K562 (cell line): ENCODE data around the gene VPS41. TPM values are rescaled to one million over a fixed set of nuclear protein-coding genes. Genes with fewer than 3 reads are reported as not detected.

Experiments used
- ATAC-seq: fragments of 200-7000 bp; cut with Tn5 transposase; 3 replicates; pipeline ENCODE4 v1.9.1; 2020; ENCODE audit warnings: moderate library complexity
- BruUV-seq: library from RNA; stranded (reverse); fragments of 400-500 nt; replicated peaks from 2 replicates; lab custom pipeline; 2021; lab: Mats Ljungman, UMichigan
- CTCF ChIA-PET: fragments of 300-600 bp; formaldehyde crosslinking; extraction: SDS; loops from one replicate; lab custom pipeline; 2021; ENCODE audit warnings: low intra/inter-chr PET ratio; lab: Yijun Ruan, JAX
- POLR2A ChIA-PET: fragments of 300-600, 350-650 bp; sonication (Branson Sonifier 250); formaldehyde crosslinking; extraction: SDS; loops from one replicate; lab custom pipeline; 2021; ENCODE audit warnings: antibody characterized with exemption, inconsistent platforms; lab: Yijun Ruan, JAX
- DNase-seq, 4 experiments: peaks; one replicate each; pipeline versions ENCODE4 v3.0.0 to v3.0.0-alpha.2; 2011 to 2018; ENCODE audit warnings: low spot score in 3 of 4, mixed read lengths in 3 of 4; ENCODE audit errors: extremely low read depth in 1 of 4
- FAIRE-seq: peaks from 2 replicates; lab custom pipeline; 2011; peaks lifted over from hg19 to GRCh38; lab: Jason Lieb, UNC
- H2AFZ ChIP-seq: 2 replicates; pipeline ENCODE4 v1.6.0; 2011; ENCODE audit warnings: low read depth, low read length, control low read depth, inconsistent platforms
- H3K27ac ChIP-seq: fragments of 200-600 bp; 3 replicates; pipeline ENCODE4 v1.8.0; 2011; ENCODE audit warnings: low read depth, mild to moderate bottlenecking, control low read depth, inconsistent platforms, low read length, moderate library complexity, mixed read lengths; ENCODE audit errors: extremely low read depth
- H3K27me3 ChIP-seq, 2 experiments: fragments of 300-600 bp in 1 of 2; 2 replicates in 1 of 2; 3 replicates in 1 of 2; pipeline versions ENCODE4 v1.6.0 to v1.8.0; 2011; ENCODE audit warnings: inconsistent platforms in 2 of 2, low read length in 2 of 2, mild to moderate bottlenecking in 1 of 2, mixed read lengths in 1 of 2, moderate library complexity in 1 of 2; ENCODE audit not compliant: control insufficient read depth in 2 of 2, insufficient read depth in 2 of 2
- H3K36me3 ChIP-seq: fragments of 300-600 bp; 3 replicates; pipeline ENCODE4 v1.8.0; 2011; ENCODE audit warnings: mild to moderate bottlenecking, low read length, inconsistent platforms; ENCODE audit not compliant: control insufficient read depth, insufficient read depth
- H3K4me1 ChIP-seq, 2 experiments: fragments of 200-600 bp in 1 of 2; replicated peaks in 1 of 2; 2 replicates in 1 of 2; 3 replicates in 1 of 2; pipeline versions ENCODE4 v1.5.1 to v1.8.0; 2011; ENCODE audit warnings: inconsistent platforms in 2 of 2, low read length in 2 of 2, mild to moderate bottlenecking in 1 of 2, mixed read lengths in 1 of 2, moderate library complexity in 1 of 2; ENCODE audit not compliant: control insufficient read depth in 2 of 2, insufficient read depth in 2 of 2
- H3K4me2 ChIP-seq: 2 replicates; pipeline ENCODE4 v1.6.1; 2011; ENCODE audit warnings: low read length, control low read depth, inconsistent platforms, mixed read lengths; ENCODE audit not compliant: insufficient read depth
- H3K4me3 ChIP-seq: fragments of 200-600 bp; sonication (generic), shearing (Covaris generic); 2 replicates; pipeline ENCODE4 v1.5.1; 2016; ENCODE audit warnings: control low read depth, inconsistent platforms
- H3K79me2 ChIP-seq: fragments of 200-600 bp; 3 replicates; pipeline ENCODE4 v1.8.0; 2011; ENCODE audit warnings: low read length, inconsistent platforms; ENCODE audit not compliant: control insufficient read depth, insufficient read depth
- H3K9ac ChIP-seq, 2 experiments: 2 replicates each; pipeline versions ENCODE4 v1.6.0 to v1.6.1; 2011; ENCODE audit warnings: low read depth in 2 of 2, low read length in 2 of 2, control low read depth in 1 of 2, inconsistent platforms in 1 of 2, mild to moderate bottlenecking in 1 of 2, mixed read lengths in 1 of 2; ENCODE audit not compliant: insufficient read depth in 1 of 2
- H3K9me1 ChIP-seq: one replicate; pipeline ENCODE4 v1.6.0; 2011; ENCODE audit warnings: inconsistent platforms, mild to moderate bottlenecking, low read length, moderate library complexity; ENCODE audit not compliant: control insufficient read depth, insufficient read depth
- H3K9me3 ChIP-seq: replicated peaks from 2 replicates; pipeline ENCODE4 v1.5.1; 2011; ENCODE audit warnings: low read depth, low read length, inconsistent platforms; ENCODE audit not compliant: control insufficient read depth, insufficient read depth
- H4K20me1 ChIP-seq: replicated peaks from 2 replicates; pipeline ENCODE4 v1.6.1; 2011; ENCODE audit warnings: low read length, inconsistent platforms, mixed read lengths; ENCODE audit not compliant: control insufficient read depth, insufficient read depth
- ARNT ChIP-seq, 2 experiments: fragments of 450-650 bp; IDR thresholded peaks; 2 replicates each; pipeline ENCODE4 v1.6.1; 2016; ENCODE audit warnings: mild to moderate bottlenecking in 1 of 2
- CEBPB ChIP-seq: fragments of 450-650 bp; IDR thresholded peaks from 2 replicates; pipeline ENCODE4 v1.6.1; 2016; ENCODE audit warnings: missing genetic modification characterization, missing compliant biosample characterization
- NCOA4 ChIP-seq: fragments of 450-650 bp; IDR thresholded peaks from 2 replicates; pipeline ENCODE4 v1.6.1; 2018; ENCODE audit warnings: mild to moderate bottlenecking; ENCODE audit not compliant: partially characterized antibody
- ZNF224 ChIP-seq: sonication (generic); formaldehyde crosslinking; IDR thresholded peaks from 2 replicates; pipeline ENCODE4 v1.8.0; 2022; ENCODE audit warnings: mild to moderate bottlenecking, missing genetic modification reagents
- WGBS: fragments of 100-300 bp; shearing (Covaris generic); methylation state at CpG from one replicate; pipeline ENCODE4 v1.1.6; 2016; ENCODE audit warnings: low coverage, mixed read lengths; ENCODE audit not compliant: insufficient coverage; ENCODE audit errors: missing lambda C conversion rate; 5-methylcytosine and 5-hydroxymethylcytosine counted together
- in situ Hi-C: fragments of 300-500 bp; cut with MboI; formaldehyde crosslinking; loops from 4 replicates; pipeline ENCODE4 v1.15.0; 2018; ENCODE audit warnings: inconsistent platforms, mixed read lengths
- intact Hi-C: fragments of 100-400 bp; cut with micrococcal nuclease; formaldehyde crosslinking; loops from 2 replicates; pipeline ENCODE4 v1.14.2; 2022
- polyA plus RNA-seq, 8 experiments: library from polyadenylated mRNA; depleted of rRNA in 4 of 8; stranded (reverse) in 5 of 8; unstranded in 3 of 8; fragments of >200 nt; fragmentation: Nextera tagmentation in 2 of 8; fragmentation: Illumina TruSeq in 1 of 8; extraction: Ambion mirVana in 2 of 8; extraction: Trizol in 1 of 8; gene quantifications; 2 replicates each; pipeline versions ENCODE4 v1.2.1 to v1.2.3, GENCODE V29; 2011 to 2014; ENCODE audit warnings: inconsistent platforms in 1 of 8, missing spikeins in 1 of 8
- total RNA-seq, 7 experiments: library from RNA; depleted of rRNA in 6 of 7; stranded (reverse); fragments of >200 nt in 6 of 7; fragmentation: Illumina TruSeq in 2 of 7; extraction: Trizol in 2 of 7; gene quantifications; 2 replicates each; pipeline versions ENCODE4 v1.2.1 to v1.2.3, GENCODE V29; 2011 to 2021; ENCODE audit warnings: low replicate concordance in 1 of 7
- TF ChIP-seq, protein P1 (sequence below), 2 experiments: IDR thresholded peaks; 2 replicates each; pipeline ENCODE4 v1.6.1; 2011; ENCODE audit warnings: borderline replicate concordance in 1 of 2, control low read depth in 1 of 2, low read depth in 1 of 2, low read length in 1 of 2, mild to moderate bottlenecking in 1 of 2, mixed read lengths in 1 of 2, moderate library complexity in 1 of 2; ENCODE audit not compliant: insufficient read depth in 1 of 2, insufficient read length in 1 of 2, poor library complexity in 1 of 2, severe bottlenecking in 1 of 2; ENCODE audit errors: extremely low read depth in 1 of 2
- TF ChIP-seq, protein P2 (sequence below), 2 experiments: fragments of 200-800 bp in 1 of 2; sonication (Bioruptor generic) in 1 of 2; sonication (generic) in 1 of 2; formaldehyde crosslinking in 1 of 2; IDR thresholded peaks in 1 of 2; conservative IDR thresholded peaks in 1 of 2; 2 replicates each; pipeline versions ENCODE4 v1.5.0 to v1.6.1; 2016 to 2020; ENCODE audit warnings: missing compliant biosample characterization in 1 of 2, missing genetic modification characterization in 1 of 2, missing genetic modification reagents in 1 of 2

VPS41 gene
- total and polyA plus RNA-seq, 9 of the 15 experiments (the other 6 are each of a cell fraction or from before 2014, with no cell fraction given) = 17.7 to 46.8 (median 32.1) TPM

DNA sequence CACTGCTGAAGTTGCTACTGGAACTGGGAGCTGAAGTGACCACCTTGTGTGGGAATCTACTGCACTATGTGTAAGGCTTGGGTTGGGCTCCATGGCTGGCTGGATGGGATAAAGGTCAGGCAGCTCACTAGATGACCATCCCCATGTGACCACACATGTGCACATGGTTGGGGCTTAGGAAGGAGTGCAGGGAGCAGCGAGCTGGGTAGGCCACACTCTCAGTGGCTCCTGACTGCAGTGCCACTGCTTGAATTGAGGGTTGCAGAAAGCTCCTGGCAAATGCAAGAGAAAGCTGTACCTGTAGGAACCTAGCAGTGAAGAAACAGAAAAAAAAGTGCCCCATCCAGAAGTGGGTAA, 230.3 kb downstream of the VPS41 start (continued):
- TF ChIP-seq, protein P1, sequence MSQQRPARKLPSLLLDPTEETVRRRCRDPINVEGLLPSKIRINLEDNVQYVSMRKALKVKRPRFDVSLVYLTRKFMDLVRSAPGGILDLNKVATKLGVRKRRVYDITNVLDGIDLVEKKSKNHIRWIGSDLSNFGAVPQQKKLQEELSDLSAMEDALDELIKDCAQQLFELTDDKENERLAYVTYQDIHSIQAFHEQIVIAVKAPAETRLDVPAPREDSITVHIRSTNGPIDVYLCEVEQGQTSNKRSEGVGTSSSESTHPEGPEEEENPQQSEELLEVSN (IDR thresholded peaks at IDR 0.05; ENCODE audit: borderline replicate concordance in 1 of 2, extremely low read depth in 1 of 2, insufficient read depth in 1 of 2, insufficient read length in 1 of 2, low read depth in 1 of 2, low read length in 1 of 2, poor library complexity in 1 of 2, severe bottlenecking in 1 of 2) = no peak

DNA sequence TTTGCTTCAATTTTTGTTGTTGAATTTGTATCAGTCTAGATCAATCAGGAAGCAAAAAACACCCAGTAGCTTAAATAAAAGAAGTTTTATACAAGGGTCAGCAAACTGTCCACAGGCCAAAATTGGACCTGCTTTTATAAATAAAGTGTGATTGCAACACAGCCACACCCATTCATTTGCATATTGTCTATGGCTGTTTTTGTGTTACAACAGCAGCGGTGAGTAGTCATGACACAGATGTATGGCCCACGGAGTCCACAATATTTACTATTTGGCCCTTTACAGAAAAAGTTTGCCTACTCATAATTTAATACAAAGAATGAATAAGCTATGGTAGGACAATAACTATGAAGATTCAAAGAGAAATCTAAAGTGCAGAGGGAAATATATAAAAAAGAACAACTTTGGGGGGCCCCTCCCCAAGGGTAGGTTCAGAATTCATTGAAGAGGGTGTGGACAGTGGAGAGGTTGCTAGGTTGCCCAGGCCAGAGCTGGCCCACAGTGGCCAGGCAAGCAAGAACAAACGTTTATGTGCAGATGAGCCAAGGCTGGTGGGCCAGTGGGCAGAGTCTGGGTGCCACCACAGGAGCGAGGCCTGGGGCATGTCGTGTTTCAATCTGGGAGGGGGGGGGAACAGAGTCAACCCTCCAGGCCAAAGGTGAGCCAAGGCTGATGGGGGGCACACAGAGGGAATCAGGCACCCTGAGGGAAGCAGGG, 230.9 kb downstream of the VPS41 start:
- peaks cover 0 to 10% of the 10 kb centered on the region in 2 experiments; a peak in 3 of 5 replicates for H3K27me3 ChIP-seq
- intact Hi-C loops = no loop called here

More for the DNA sequence above, 230.9 kb downstream of the VPS41 start:
- in situ Hi-C loops = no loop called here
- ChIA-PET POLR2A (interaction anchor here (0.6 to 0.7 kb wide), 3 partner anchors 876 to 1271 kb away, joined by 3 to 4 read pairs (median 3); no protein-coding TSS in a partner anchor), CTCF (no interaction called here)
- no peak for FAIRE-seq
- BruUV-seq = no TSS peak
- Histone ChIP-seq H3K4me1 (no peaks in the 10 kb centered on the region), H3K9ac (no peak overlapping the region), H4K20me1 (no peaks in the 10 kb centered on the region; the same call in 1 of the 2 replicates), H3K9me1 (no peaks in the 10 kb centered on the region), H3K4me3 (no peak overlapping the region), H2AFZ (no peak overlapping the region), H3K79me2 (no peaks in the 10 kb centered on the region), H3K4me2 (no peak overlapping the region), H3K36me3 (no peaks in the 10 kb centered on the region), H3K27ac (no peak overlapping the region), H3K9me3 (no peaks in the 10 kb centered on the region)
- TF ChIP-seq NCOA4 = no peak
- TF ChIP-seq ZNF224 (CRISPR knock-in tag) = no peak
- TF ChIP-seq ARNT (IDR thresholded peaks at IDR 0.05) = no peak
- TF ChIP-seq, protein P2, sequence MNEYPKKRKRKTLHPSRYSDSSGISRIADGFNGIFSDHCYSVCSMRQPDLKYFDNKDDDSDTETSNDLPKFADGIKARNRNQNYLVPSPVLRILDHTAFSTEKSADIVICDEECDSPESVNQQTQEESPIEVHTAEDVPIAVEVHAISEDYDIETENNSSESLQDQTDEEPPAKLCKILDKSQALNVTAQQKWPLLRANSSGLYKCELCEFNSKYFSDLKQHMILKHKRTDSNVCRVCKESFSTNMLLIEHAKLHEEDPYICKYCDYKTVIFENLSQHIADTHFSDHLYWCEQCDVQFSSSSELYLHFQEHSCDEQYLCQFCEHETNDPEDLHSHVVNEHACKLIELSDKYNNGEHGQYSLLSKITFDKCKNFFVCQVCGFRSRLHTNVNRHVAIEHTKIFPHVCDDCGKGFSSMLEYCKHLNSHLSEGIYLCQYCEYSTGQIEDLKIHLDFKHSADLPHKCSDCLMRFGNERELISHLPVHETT (CRISPR knock-in tag; conservative IDR thresholded peaks at IDR 0.05 in 1 of 2, IDR thresholded peaks at IDR 0.05 in 1 of 2) = no peak
- peak; percentile 46; the same call in 1 of the 2 replicates for TF ChIP-seq CEBPB
- no peak for DNase-seq
- no peak for ATAC-seq
- WGBS = 1% methylated on average over 5 of the region's 5 CpGs
